Measurements from ENCODE around the gene EFCAB8. TPM values are rescaled to one million over a fixed set of nuclear protein-coding genes. Genes with fewer than 3 reads are reported as not detected.

Gene EFCAB8
- total and polyA plus RNA-seq, 4 donors: 0.25 TPM; not detected in 3

DNA sequence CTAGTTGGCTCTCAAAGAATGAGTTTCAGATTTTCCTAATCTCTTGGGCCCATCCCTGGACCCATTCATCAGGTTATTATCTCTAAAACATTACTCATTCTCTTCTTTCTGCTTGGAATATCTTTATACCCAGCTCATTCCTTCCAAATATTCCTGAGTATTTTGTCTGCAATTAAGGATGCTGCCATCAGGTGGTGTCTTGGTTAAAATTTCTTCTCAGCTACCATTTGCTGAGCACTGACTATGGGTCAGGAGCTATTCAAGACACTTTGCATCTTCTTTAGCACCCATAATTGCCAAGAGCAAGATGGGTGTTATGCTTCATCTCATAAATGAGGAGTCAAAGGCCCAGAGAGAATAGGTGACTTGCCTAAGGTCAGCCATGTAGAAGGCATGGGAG, 137.1 kb downstream of the EFCAB8 start:
- Histone ChIP-seq H3K27me3 (ENCODE audit: control insufficient read depth in 4 of 4, insufficient read depth in 4 of 4, low read length in 3 of 4) (no peaks in the 10 kb centered on the region), H3K36me3 (ENCODE audit: control insufficient read depth in 4 of 4, insufficient read depth in 3 of 4, low read depth in 1 of 4, low read length in 3 of 4) (no peaks in the 10 kb centered on the region), H3K27ac (ENCODE audit: low read depth in 1 of 2, low read length in 2 of 2) (no peak overlapping the region), H3K9ac (ENCODE audit: low read depth in 1 of 2, low read length in 2 of 2) (no peak overlapping the region), H3K4me1 (ENCODE audit: control insufficient read depth in 4 of 4, insufficient read depth in 4 of 4, low read length in 3 of 4) (no peaks in the 10 kb centered on the region), H3K9me3 (ENCODE audit: control insufficient read depth in 4 of 4, low read length in 3 of 4) (peaks cover 0 to 8% (median 3%) of the 10 kb centered on the region in 4 donors), H3K4me3 (ENCODE audit: low read depth in 1 of 3, low read length in 3 of 3) (no peak overlapping the region)
- TF ChIP-seq, protein P1, sequence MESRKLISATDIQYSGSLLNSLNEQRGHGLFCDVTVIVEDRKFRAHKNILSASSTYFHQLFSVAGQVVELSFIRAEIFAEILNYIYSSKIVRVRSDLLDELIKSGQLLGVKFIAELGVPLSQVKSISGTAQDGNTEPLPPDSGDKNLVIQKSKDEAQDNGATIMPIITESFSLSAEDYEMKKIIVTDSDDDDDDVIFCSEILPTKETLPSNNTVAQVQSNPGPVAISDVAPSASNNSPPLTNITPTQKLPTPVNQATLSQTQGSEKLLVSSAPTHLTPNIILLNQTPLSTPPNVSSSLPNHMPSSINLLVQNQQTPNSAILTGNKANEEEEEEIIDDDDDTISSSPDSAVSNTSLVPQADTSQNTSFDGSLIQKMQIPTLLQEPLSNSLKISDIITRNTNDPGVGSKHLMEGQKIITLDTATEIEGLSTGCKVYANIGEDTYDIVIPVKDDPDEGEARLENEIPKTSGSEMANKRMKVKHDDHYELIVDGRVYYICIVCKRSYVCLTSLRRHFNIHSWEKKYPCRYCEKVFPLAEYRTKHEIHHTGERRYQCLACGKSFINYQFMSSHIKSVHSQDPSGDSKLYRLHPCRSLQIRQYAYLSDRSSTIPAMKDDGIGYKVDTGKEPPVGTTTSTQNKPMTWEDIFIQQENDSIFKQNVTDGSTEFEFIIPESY (IDR thresholded peaks at IDR 0.05): no peak
- no peak for TF ChIP-seq JUND (IDR thresholded peaks at IDR 0.05)
- TF ChIP-seq GABPA (IDR thresholded peaks at IDR 0.05 in 1 of 2, conservative IDR thresholded peaks at IDR 0.05 in 1 of 2): no peak
- TF ChIP-seq, protein P2, sequence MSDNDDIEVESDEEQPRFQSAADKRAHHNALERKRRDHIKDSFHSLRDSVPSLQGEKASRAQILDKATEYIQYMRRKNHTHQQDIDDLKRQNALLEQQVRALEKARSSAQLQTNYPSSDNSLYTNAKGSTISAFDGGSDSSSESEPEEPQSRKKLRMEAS (IDR thresholded peaks at IDR 0.05): no peak
- TF ChIP-seq, protein P3, sequence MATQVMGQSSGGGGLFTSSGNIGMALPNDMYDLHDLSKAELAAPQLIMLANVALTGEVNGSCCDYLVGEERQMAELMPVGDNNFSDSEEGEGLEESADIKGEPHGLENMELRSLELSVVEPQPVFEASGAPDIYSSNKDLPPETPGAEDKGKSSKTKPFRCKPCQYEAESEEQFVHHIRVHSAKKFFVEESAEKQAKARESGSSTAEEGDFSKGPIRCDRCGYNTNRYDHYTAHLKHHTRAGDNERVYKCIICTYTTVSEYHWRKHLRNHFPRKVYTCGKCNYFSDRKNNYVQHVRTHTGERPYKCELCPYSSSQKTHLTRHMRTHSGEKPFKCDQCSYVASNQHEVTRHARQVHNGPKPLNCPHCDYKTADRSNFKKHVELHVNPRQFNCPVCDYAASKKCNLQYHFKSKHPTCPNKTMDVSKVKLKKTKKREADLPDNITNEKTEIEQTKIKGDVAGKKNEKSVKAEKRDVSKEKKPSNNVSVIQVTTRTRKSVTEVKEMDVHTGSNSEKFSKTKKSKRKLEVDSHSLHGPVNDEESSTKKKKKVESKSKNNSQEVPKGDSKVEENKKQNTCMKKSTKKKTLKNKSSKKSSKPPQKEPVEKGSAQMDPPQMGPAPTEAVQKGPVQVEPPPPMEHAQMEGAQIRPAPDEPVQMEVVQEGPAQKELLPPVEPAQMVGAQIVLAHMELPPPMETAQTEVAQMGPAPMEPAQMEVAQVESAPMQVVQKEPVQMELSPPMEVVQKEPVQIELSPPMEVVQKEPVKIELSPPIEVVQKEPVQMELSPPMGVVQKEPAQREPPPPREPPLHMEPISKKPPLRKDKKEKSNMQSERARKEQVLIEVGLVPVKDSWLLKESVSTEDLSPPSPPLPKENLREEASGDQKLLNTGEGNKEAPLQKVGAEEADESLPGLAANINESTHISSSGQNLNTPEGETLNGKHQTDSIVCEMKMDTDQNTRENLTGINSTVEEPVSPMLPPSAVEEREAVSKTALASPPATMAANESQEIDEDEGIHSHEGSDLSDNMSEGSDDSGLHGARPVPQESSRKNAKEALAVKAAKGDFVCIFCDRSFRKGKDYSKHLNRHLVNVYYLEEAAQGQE (IDR thresholded peaks at IDR 0.05): no peak
- TF ChIP-seq, protein P4, sequence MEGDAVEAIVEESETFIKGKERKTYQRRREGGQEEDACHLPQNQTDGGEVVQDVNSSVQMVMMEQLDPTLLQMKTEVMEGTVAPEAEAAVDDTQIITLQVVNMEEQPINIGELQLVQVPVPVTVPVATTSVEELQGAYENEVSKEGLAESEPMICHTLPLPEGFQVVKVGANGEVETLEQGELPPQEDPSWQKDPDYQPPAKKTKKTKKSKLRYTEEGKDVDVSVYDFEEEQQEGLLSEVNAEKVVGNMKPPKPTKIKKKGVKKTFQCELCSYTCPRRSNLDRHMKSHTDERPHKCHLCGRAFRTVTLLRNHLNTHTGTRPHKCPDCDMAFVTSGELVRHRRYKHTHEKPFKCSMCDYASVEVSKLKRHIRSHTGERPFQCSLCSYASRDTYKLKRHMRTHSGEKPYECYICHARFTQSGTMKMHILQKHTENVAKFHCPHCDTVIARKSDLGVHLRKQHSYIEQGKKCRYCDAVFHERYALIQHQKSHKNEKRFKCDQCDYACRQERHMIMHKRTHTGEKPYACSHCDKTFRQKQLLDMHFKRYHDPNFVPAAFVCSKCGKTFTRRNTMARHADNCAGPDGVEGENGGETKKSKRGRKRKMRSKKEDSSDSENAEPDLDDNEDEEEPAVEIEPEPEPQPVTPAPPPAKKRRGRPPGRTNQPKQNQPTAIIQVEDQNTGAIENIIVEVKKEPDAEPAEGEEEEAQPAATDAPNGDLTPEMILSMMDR (IDR thresholded peaks at IDR 0.05; ENCODE audit: low read depth, low read length, missing input control): no peak
- TF ChIP-seq NR2F2 (IDR thresholded peaks at IDR 0.05): no peak
- TF ChIP-seq, protein P5, sequence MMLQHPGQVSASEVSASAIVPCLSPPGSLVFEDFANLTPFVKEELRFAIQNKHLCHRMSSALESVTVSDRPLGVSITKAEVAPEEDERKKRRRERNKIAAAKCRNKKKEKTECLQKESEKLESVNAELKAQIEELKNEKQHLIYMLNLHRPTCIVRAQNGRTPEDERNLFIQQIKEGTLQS (IDR thresholded peaks at IDR 0.05): no peak
- TF ChIP-seq HNF4A (conservative IDR thresholded peaks at IDR 0.05): no peak
- TF ChIP-seq RAD21 (IDR thresholded peaks at IDR 0.05): no peak
- TF ChIP-seq YY1 (IDR thresholded peaks at IDR 0.05): no peak
- no peak for TF ChIP-seq FOXA1 (IDR thresholded peaks at IDR 0.05)
- no peak for TF ChIP-seq SP1 (IDR thresholded peaks at IDR 0.05)
- no peak for TF ChIP-seq RXRA (IDR thresholded peaks at IDR 0.05)
- TF ChIP-seq FOXA2 (IDR thresholded peaks at IDR 0.05): no peak
- DNase-seq (ENCODE audit: low spot score): no peak

DNA sequence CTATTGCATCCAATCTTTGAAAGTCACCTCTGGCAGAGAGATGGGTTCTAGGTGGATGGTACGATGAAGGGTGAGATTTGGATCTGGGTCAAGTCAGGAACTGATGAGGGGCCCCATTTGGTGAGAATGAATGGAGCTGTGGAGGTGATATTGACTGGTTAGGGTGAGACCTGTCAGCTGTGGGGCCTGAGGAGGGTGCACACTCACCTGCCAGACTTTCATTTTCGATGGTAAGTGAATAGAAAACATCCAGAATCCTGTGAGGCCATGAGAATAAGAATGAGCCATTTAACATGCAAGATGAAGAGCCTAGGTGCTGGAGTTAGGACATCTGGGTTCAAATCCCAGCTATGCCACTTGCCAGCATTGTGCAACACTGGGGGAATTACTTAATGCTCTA, 138.7 kb downstream of the EFCAB8 start:
- no peak for DNase-seq (ENCODE audit: low spot score)
- no peak overlapping the region for H3K4me3 ChIP-seq (ENCODE audit: low read depth in 1 of 3, low read length in 3 of 3)
- H3K9me3 ChIP-seq (ENCODE audit: control insufficient read depth in 4 of 4, low read length in 3 of 4): peaks cover 0 to 8% (median 3%) of the 10 kb centered on the region in 4 donors
- 82% methylated on average over 2 of the region's 2 CpGs for WGBS
- no peak overlapping the region for H3K27ac ChIP-seq (ENCODE audit: low read depth in 1 of 2, low read length in 2 of 2)
- H3K9ac ChIP-seq (ENCODE audit: low read depth in 1 of 2, low read length in 2 of 2): no peak overlapping the region
- no peak for TF ChIP-seq FOXA1 (IDR thresholded peaks at IDR 0.05)
- TF ChIP-seq, protein P1 (IDR thresholded peaks at IDR 0.05): no peak
- no peak for TF ChIP-seq GABPA (IDR thresholded peaks at IDR 0.05 in 1 of 2, conservative IDR thresholded peaks at IDR 0.05 in 1 of 2)
- TF ChIP-seq YY1 (IDR thresholded peaks at IDR 0.05): no peak
- H3K4me1 ChIP-seq (ENCODE audit: control insufficient read depth in 4 of 4, insufficient read depth in 4 of 4, low read length in 3 of 4): no peaks in the 10 kb centered on the region
- H3K27me3 ChIP-seq (ENCODE audit: control insufficient read depth in 4 of 4, insufficient read depth in 4 of 4, low read length in 3 of 4): no peaks in the 10 kb centered on the region
- no peaks in the 10 kb centered on the region for H3K36me3 ChIP-seq (ENCODE audit: control insufficient read depth in 4 of 4, insufficient read depth in 3 of 4, low read depth in 1 of 4, low read length in 3 of 4)

Data from liver (tissue), 9 donors.